ENCODE results near the gene COL9A1.

- TF ChIP-seq CTCF (IDR thresholded peaks at IDR 0.05; ENCODE audit: poor library complexity) (no peak), EZH2 (IDR thresholded peaks at IDR 0.05; ENCODE audit: borderline replicate concordance) (no peak), EZH2phosphoT487 (IDR thresholded peaks at IDR 0.05; ENCODE audit: low read depth, severe bottlenecking, unreplicated experiment) (no peak)
These were observed 6.4 kb upstream of the COL9A1 start for GRCh38 chr6:70309243-70309642.

All from hepatocyte (in vitro differentiated cells).